Testis (tissue), 2 donors: ENCODE data around the gene POLN.

ENCODE experiments used
- CTCF ChIP-seq, 3 experiments: fragments of 450-650 bp in 2 of 3; fragments of 200-600 bp in 1 of 3; sonication (generic) in 1 of 3; IDR thresholded peaks; one replicate each; pipeline ENCODE4 v1.5.1; 2016 to 2019; ENCODE audit warnings: antibody characterized with exemption in 3 of 3, mild to moderate bottlenecking in 2 of 3, moderate library complexity in 1 of 3
- POLR2A ChIP-seq: fragments of 450-650 bp; IDR thresholded peaks from one replicate; pipeline ENCODE4 v1.6.1; 2017; ENCODE audit warnings: antibody characterized with exemption, mild to moderate bottlenecking, moderate library complexity

DNA sequence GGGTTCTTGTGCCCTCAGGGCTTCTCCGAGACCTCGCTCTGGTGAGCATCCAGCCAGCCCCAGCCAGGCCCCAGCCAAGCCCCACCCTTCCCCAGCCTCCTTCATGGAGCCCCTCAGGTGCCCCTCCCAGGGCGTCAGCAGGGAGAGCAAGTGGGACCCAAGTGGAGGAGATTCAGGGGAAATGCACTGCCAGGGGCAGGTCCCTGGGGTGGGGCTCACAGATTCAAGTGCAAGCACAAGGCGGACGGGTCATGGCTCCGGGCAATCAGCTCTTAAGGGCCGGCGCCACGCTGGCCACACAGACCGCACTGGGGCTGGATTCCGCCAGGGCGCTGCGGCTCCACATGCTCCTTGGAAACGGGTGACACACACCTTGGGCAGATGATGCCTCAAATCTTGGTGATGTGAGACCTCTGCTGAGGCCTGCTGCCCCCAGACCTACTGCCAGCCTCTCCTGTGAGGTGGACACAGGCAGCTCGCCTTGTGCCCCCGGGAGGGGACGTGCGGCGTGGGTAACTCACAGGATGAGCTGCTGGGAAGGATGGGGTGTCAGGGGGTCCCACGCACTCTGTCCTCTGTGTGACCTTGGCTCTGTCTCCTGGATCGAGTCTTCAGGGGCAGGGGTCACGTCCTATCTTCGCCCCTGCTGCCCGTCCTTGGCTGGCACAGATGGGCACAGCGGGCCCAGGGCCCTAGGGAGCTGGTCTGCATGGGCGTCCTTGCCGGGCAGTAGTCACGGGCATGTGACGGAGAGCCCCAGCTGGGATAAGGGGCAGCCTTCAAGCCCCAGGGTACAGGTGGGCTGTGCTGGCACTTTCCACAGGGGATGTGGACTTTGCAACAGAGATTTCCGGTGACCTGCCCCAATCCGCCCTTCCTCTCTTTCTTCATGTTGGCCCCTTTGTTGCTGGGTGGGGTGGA is 165.7 kb downstream of the POLN start:
- TF ChIP-seq CTCF (IDR thresholded peaks at IDR 0.05): no peak
- no peak for TF ChIP-seq POLR2A
